Activated T-cell treated with anti-CD3 and anti-CD28 coated beads for 1 hour (primary cell): ENCODE data around the gene L3MBTL4.
"Not testable (repeated sequence)": the region's sequence is repeated elsewhere in the genome, so short reads cannot be mapped to it uniquely, and the experiment has no call there.

ENCODE experiments used
- DNase-seq: peaks from one replicate; pipeline ENCODE4 v3.0.0-alpha.2; 2020; ENCODE audit warnings: low read depth

Gene L3MBTL4

GRCh38 chr18:6103741-6104140 is 311.0 kb downstream of the L3MBTL4 start:
- DNase-seq, result no peak

- no peak for DNase-seq
Observed at GRCh38 chr18:6096730-6097129, 318.0 kb downstream of the L3MBTL4 start.

GRCh38 chr18:6088432-6088831 is 326.3 kb downstream of the L3MBTL4 start:
- DNase-seq, result no peak

- DNase-seq, result no peak
Observed at GRCh38 chr18:6086731-6087130, 328.0 kb downstream of the L3MBTL4 start.

- no peak for DNase-seq
Observed at GRCh38 chr18:6079406-6079805, 335.3 kb downstream of the L3MBTL4 start.

- DNase-seq, result no peak
Observed at GRCh38 chr18:6078877-6079276, 335.8 kb downstream of the L3MBTL4 start.

GRCh38 chr18:6072423-6072822 is 342.3 kb downstream of the L3MBTL4 start:
- DNase-seq, result not testable (repeated sequence)

GRCh38 chr18:6069539-6069938 is 345.2 kb downstream of the L3MBTL4 start:
- no peak for DNase-seq

- no peak for DNase-seq
Observed at GRCh38 chr18:6069103-6069502, 345.6 kb downstream of the L3MBTL4 start.

- DNase-seq, result no peak
Observed at GRCh38 chr18:6060149-6060548, 354.6 kb downstream of the L3MBTL4 start.

GRCh38 chr18:6059551-6059950 is 355.2 kb downstream of the L3MBTL4 start:
- DNase-seq, result no peak

- DNase-seq, result no peak
Observed at GRCh38 chr18:6058941-6059340, 355.8 kb downstream of the L3MBTL4 start.

GRCh38 chr18:6057604-6058003 is 357.1 kb downstream of the L3MBTL4 start:
- no peak for DNase-seq

- no peak for DNase-seq
Observed at GRCh38 chr18:6056171-6056910, 358.4 kb downstream of the L3MBTL4 start.

- DNase-seq, result no peak
Observed at GRCh38 chr18:6055711-6056110, 359.0 kb downstream of the L3MBTL4 start.

- DNase-seq, result no peak
Observed at GRCh38 chr18:6054256-6054842, 360.4 kb downstream of the L3MBTL4 start.

GRCh38 chr18:6052449-6052913 is 362.2 kb downstream of the L3MBTL4 start:
- DNase-seq, result no peak

- not testable (repeated sequence) for DNase-seq
Observed at GRCh38 chr18:6047596-6047995, 367.1 kb downstream of the L3MBTL4 start.

- no peak for DNase-seq
Observed at GRCh38 chr18:6044773-6045172, 369.9 kb downstream of the L3MBTL4 start.

GRCh38 chr18:6044319-6044718 is 370.4 kb downstream of the L3MBTL4 start:
- DNase-seq, result no peak

GRCh38 chr18:6039055-6039454 is 375.7 kb downstream of the L3MBTL4 start:
- no peak for DNase-seq

GRCh38 chr18:6031442-6031841 is 383.3 kb downstream of the L3MBTL4 start:
- DNase-seq, result no peak

GRCh38 chr18:6031002-6031401 is 383.7 kb downstream of the L3MBTL4 start:
- no peak for DNase-seq

GRCh38 chr18:6024745-6025248 is 389.9 kb downstream of the L3MBTL4 start:
- no peak for DNase-seq
